Liver (tissue), 9 donors: Measurements from ENCODE around the gene CITED1. TPM values are rescaled to one million over a fixed set of nuclear protein-coding genes. Genes with fewer than 3 reads are reported as not detected.

Experiments used
- DNase-seq: peaks from one replicate; pipeline ENCODE4 v3.0.0-alpha.2; 2017; ENCODE audit warnings: low spot score
- H3K27ac ChIP-seq, 2 donors: one replicate each; pipeline ENCODE4 v1.7.0; 2013; ENCODE audit warnings: inconsistent platforms in 2 of 2, low read length in 2 of 2, control low read depth in 1 of 2, low read depth in 1 of 2, mild to moderate bottlenecking in 1 of 2
- H3K27me3 ChIP-seq, 4 donors: one replicate each; pipeline versions ENCODE4 v1.6.1 to v1.7.0; 2013; ENCODE audit warnings: low read length in 3 of 4, inconsistent platforms in 1 of 4, mild to moderate bottlenecking in 1 of 4, moderate library complexity in 1 of 4; ENCODE audit not compliant: control insufficient read depth in 4 of 4, insufficient read depth in 4 of 4
- H3K36me3 ChIP-seq, 4 donors: one replicate each; pipeline versions ENCODE4 v1.6.1 to v1.7.0; 2013; ENCODE audit warnings: low read length in 3 of 4, mild to moderate bottlenecking in 3 of 4, low read depth in 1 of 4, moderate library complexity in 1 of 4; ENCODE audit not compliant: control insufficient read depth in 4 of 4, insufficient read depth in 3 of 4
- H3K4me1 ChIP-seq, 4 donors: one replicate each; pipeline versions ENCODE4 v1.6.1 to v1.7.0; 2013; ENCODE audit warnings: low read length in 3 of 4, mild to moderate bottlenecking in 3 of 4, moderate library complexity in 1 of 4; ENCODE audit not compliant: control insufficient read depth in 4 of 4, insufficient read depth in 4 of 4
- H3K4me3 ChIP-seq, 3 donors: one replicate each; pipeline versions ENCODE4 v1.6.1 to v1.7.0; 2013; ENCODE audit warnings: low read length in 3 of 3, control low read depth in 1 of 3, low read depth in 1 of 3, mild to moderate bottlenecking in 1 of 3
- H3K9ac ChIP-seq, 2 donors: one replicate each; pipeline ENCODE4 v1.7.0; 2013; ENCODE audit warnings: low read length in 2 of 2, mild to moderate bottlenecking in 2 of 2, moderate library complexity in 2 of 2, control low read depth in 1 of 2, low read depth in 1 of 2
- H3K9me3 ChIP-seq, 4 donors: one replicate each; pipeline versions ENCODE4 v1.6.1 to v1.7.0; 2013; ENCODE audit warnings: low read length in 3 of 4; ENCODE audit not compliant: control insufficient read depth in 4 of 4
- ATF3 ChIP-seq: IDR thresholded peaks from 2 replicates; pipeline ENCODE4 v1.6.1; 2016; ENCODE audit warnings: antibody characterized with exemption
- CTCF ChIP-seq: fragments of 150-350 bp; IDR thresholded peaks from 2 replicates; pipeline ENCODE4 v1.5.1; 2017; ENCODE audit warnings: improper control_type of control experiment, low read depth, low read length; ENCODE audit not compliant: missing input control
- EGR1 ChIP-seq, 2 donors: IDR thresholded peaks; 2 replicates each; pipeline ENCODE4 v1.6.1; 2016 to 2018; ENCODE audit warnings: antibody characterized with exemption in 2 of 2, low read depth in 2 of 2
- FOXA1 ChIP-seq: IDR thresholded peaks from 2 replicates; pipeline ENCODE4 v1.6.1; 2016; ENCODE audit warnings: antibody characterized with exemption
- FOXA2 ChIP-seq: IDR thresholded peaks from 2 replicates; pipeline ENCODE4 v1.6.1; 2016; ENCODE audit warnings: antibody characterized with exemption
- GABPA ChIP-seq, 2 donors: IDR thresholded peaks in 1 of 2; conservative IDR thresholded peaks in 1 of 2; 2 replicates each; pipeline ENCODE4 v1.6.1; 2016; ENCODE audit warnings: antibody characterized with exemption in 2 of 2, mild to moderate bottlenecking in 1 of 2, moderate library complexity in 1 of 2
- HNF4A ChIP-seq, 2 donors: conservative IDR thresholded peaks; 2 replicates each; pipeline ENCODE4 v1.6.1; 2016; ENCODE audit warnings: antibody characterized with exemption in 2 of 2, mild to moderate bottlenecking in 2 of 2
- HNF4G ChIP-seq: IDR thresholded peaks from 2 replicates; pipeline ENCODE4 v1.6.1; 2016; ENCODE audit warnings: antibody characterized with exemption
- JUND ChIP-seq, 2 donors: IDR thresholded peaks; 2 replicates each; pipeline ENCODE4 v1.6.1; 2016; ENCODE audit warnings: antibody characterized with exemption in 2 of 2
- MAX ChIP-seq: IDR thresholded peaks from 2 replicates; pipeline ENCODE4 v1.6.1; 2016; ENCODE audit warnings: antibody characterized with exemption
- NR2F2 ChIP-seq: IDR thresholded peaks from 2 replicates; pipeline ENCODE4 v1.6.1; 2016; ENCODE audit warnings: antibody characterized with exemption
- RAD21 ChIP-seq, 2 donors: IDR thresholded peaks; 2 replicates each; pipeline ENCODE4 v1.6.1; 2016; ENCODE audit warnings: antibody characterized with exemption in 2 of 2, mild to moderate bottlenecking in 2 of 2
- REST ChIP-seq: IDR thresholded peaks from 2 replicates; pipeline ENCODE4 v1.6.1; 2016; ENCODE audit warnings: antibody characterized with exemption, mild to moderate bottlenecking
- RXRA ChIP-seq, 2 donors: IDR thresholded peaks; 2 replicates each; pipeline ENCODE4 v1.6.1; 2017 to 2018; ENCODE audit warnings: antibody characterized with exemption in 2 of 2, mild to moderate bottlenecking in 1 of 2
- SP1 ChIP-seq: IDR thresholded peaks from 2 replicates; pipeline ENCODE4 v1.6.1; 2018; ENCODE audit warnings: antibody characterized with exemption, mild to moderate bottlenecking
- TAF1 ChIP-seq: conservative IDR thresholded peaks from 2 replicates; pipeline ENCODE4 v1.6.1; 2016; ENCODE audit warnings: antibody characterized with exemption, mild to moderate bottlenecking
- YY1 ChIP-seq: IDR thresholded peaks from 2 replicates; pipeline ENCODE4 v1.6.1; 2016; ENCODE audit warnings: antibody characterized with exemption, mild to moderate bottlenecking
- ZBTB33 ChIP-seq: IDR thresholded peaks from 2 replicates; pipeline ENCODE4 v1.6.1; 2016; ENCODE audit warnings: antibody characterized with exemption
- WGBS: extraction: QIAGEN DNeasy Blood & Tissue Kit; methylation state at CpG from one replicate; pipeline ENCODE4 v1.1.7; 2013; 5-methylcytosine and 5-hydroxymethylcytosine counted together
- polyA plus RNA-seq, 2 donors: library from polyadenylated mRNA; stranded (reverse) in 1 of 2; unstranded in 1 of 2; fragments of 200-250 nt in 1 of 2; fragments of >200 nt in 1 of 2; fragmentation: Nextera tagmentation in 1 of 2; extraction: Ambion mirVana in 1 of 2; gene quantifications; one replicate each; pipeline versions ENCODE4 v1.2.1 to v1.2.3, GENCODE V29; 2013 to 2015
- total RNA-seq, 2 donors: library from RNA; depleted of rRNA; stranded (reverse); fragments of >200 nt; gene quantifications; one replicate each; pipeline ENCODE4 v1.2.3, GENCODE V29; 2014
- donor health status: healthy.
- donor health status: healthy.
- donor health status: healthy.
- donor health status: healthy.
- donor health status: healthy.

Gene CITED1
- total and polyA plus RNA-seq, 4 donors, result 0.09 TPM; not detected in 3

- Histone ChIP-seq H3K27ac (no peak overlapping the region), H3K27me3 (peaks cover 0 to 3% (median 0%) of the 10 kb centered on the region in 4 donors), H3K4me3 (no peak overlapping the region), H3K36me3 (no peaks in the 10 kb centered on the region), H3K9me3 (no peaks in the 10 kb centered on the region), H3K9ac (no peak overlapping the region), H3K4me1 (peaks cover 0 to 7% (median 5%) of the 10 kb centered on the region in 4 donors)
- TF ChIP-seq TAF1 (no peak), REST (no peak), GABPA (IDR thresholded peaks at IDR 0.05 in 1 of 2, conservative IDR thresholded peaks at IDR 0.05 in 1 of 2) (no peak), SP1 (no peak), HNF4G (no peak), MAX (no peak), ZBTB33 (no peak), FOXA1 (no peak), FOXA2 (no peak), YY1 (no peak), EGR1 (IDR thresholded peaks at IDR 0.05; ENCODE audit: low read depth in 2 of 2) (no peak), RXRA (IDR thresholded peaks at IDR 0.05) (no peak), ATF3 (no peak), RAD21 (IDR thresholded peaks at IDR 0.05) (no peak), JUND (IDR thresholded peaks at IDR 0.05) (no peak), NR2F2 (no peak), HNF4A (conservative IDR thresholded peaks at IDR 0.05) (no peak), CTCF (no peak)
- no peak for DNase-seq
- 88% methylated on average over 8 of the region's 8 CpGs for WGBS
Observed at GRCh38 chrX:72313707-72314641, 8.3 kb upstream of the CITED1 start.
